ENCODE results near the gene ZFHX2. TPM values are rescaled to one million over a fixed set of nuclear protein-coding genes. Genes with fewer than 3 reads are reported as not detected.

ZFHX2 gene
- total and polyA plus RNA-seq, 2 of the 13 experiments (the other 11 are each of a cell fraction or from before 2014, with no cell fraction given): 0.17 to 0.44 TPM

GRCh38 chr14:23492618-23493272 is 58.8 kb downstream of the ZFHX2 start (continued):
- TF ChIP-seq MYPOP (CRISPR knock-in tag; IDR thresholded peaks at IDR 0.05): peak; percentile 69; the same call in 1 of the 2 replicates
- no peak for TF ChIP-seq ZNF678 (CRISPR knock-in tag; IDR thresholded peaks at IDR 0.05)
- no peak for TF ChIP-seq MAFK (conservative IDR thresholded peaks at IDR 0.05 in 1 of 2, IDR thresholded peaks at IDR 0.05 in 1 of 2; ENCODE audit: low read length in 2 of 2)
- TF ChIP-seq SALL2 (CRISPR knock-in tag; IDR thresholded peaks at IDR 0.05): no peak
- no peak for TF ChIP-seq ZNF12 (CRISPR knock-in tag; IDR thresholded peaks at IDR 0.05)
- no peak for TF ChIP-seq XBP1 (CRISPR knock-in tag; IDR thresholded peaks at IDR 0.05)
- peak; percentile 14; the same call in 1 of the 2 replicates for TF ChIP-seq GABPB1 (CRISPR knock-in tag; IDR thresholded peaks at IDR 0.05)
- no peak for TF ChIP-seq DNMT1 (CRISPR knock-in tag; IDR thresholded peaks at IDR 0.05)
- no peak for TF ChIP-seq ZNF441 (CRISPR knock-in tag; IDR thresholded peaks at IDR 0.05; ENCODE audit: borderline replicate concordance)
- no peak for TF ChIP-seq DZIP1 (CRISPR knock-in tag; IDR thresholded peaks at IDR 0.05)
- no peak for TF ChIP-seq ZNF18 (CRISPR knock-in tag; IDR thresholded peaks at IDR 0.05; ENCODE audit: insufficient replicate concordance)
- no peak for TF ChIP-seq ZC3H4 (CRISPR knock-in tag; IDR thresholded peaks at IDR 0.05; ENCODE audit: borderline replicate concordance)
- TF ChIP-seq, protein P1, sequence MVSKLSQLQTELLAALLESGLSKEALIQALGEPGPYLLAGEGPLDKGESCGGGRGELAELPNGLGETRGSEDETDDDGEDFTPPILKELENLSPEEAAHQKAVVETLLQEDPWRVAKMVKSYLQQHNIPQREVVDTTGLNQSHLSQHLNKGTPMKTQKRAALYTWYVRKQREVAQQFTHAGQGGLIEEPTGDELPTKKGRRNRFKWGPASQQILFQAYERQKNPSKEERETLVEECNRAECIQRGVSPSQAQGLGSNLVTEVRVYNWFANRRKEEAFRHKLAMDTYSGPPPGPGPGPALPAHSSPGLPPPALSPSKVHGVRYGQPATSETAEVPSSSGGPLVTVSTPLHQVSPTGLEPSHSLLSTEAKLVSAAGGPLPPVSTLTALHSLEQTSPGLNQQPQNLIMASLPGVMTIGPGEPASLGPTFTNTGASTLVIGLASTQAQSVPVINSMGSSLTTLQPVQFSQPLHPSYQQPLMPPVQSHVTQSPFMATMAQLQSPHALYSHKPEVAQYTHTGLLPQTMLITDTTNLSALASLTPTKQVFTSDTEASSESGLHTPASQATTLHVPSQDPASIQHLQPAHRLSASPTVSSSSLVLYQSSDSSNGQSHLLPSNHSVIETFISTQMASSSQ (IDR thresholded peaks at IDR 0.05; ENCODE audit: low read depth): 0 out of 2 replicates have a peak, but pooled peaks have one; percentile 30
- TF ChIP-seq, protein P1 (CRISPR knock-in tag; IDR thresholded peaks at IDR 0.05; ENCODE audit: borderline replicate concordance): no peak
- no peak for TF ChIP-seq ZFP36 (IDR thresholded peaks at IDR 0.05; ENCODE audit: borderline replicate concordance, low read depth, low read length, partially characterized antibody)
- no peak for TF ChIP-seq RFX5 (IDR thresholded peaks at IDR 0.05; ENCODE audit: low read depth, low read length)
- TF ChIP-seq SRSF4 (IDR thresholded peaks at IDR 0.05; ENCODE audit: low read depth, low read length, poor library complexity, severe bottlenecking): no peak
- no peak for TF ChIP-seq JARID2 (CRISPR knock-in tag; IDR thresholded peaks at IDR 0.05; ENCODE audit: insufficient replicate concordance)
- TF ChIP-seq RBFOX2 (IDR thresholded peaks at IDR 0.05; ENCODE audit: low read depth, low read length): no peak
- no peak for TF ChIP-seq ZBTB38 (CRISPR knock-in tag; IDR thresholded peaks at IDR 0.05)
- no peak for TF ChIP-seq ZNF225 (CRISPR knock-in tag; IDR thresholded peaks at IDR 0.05)

Data from HepG2 (cell line).